Ureter (tissue), 1 donor: Measurements from ENCODE around the gene ABLIM2. TPM values are rescaled to one million over a fixed set of nuclear protein-coding genes. Genes with fewer than 3 reads are reported as not detected.
A peak's percentile ranks its signal among the peaks of the same experiment; 100 is the strongest.

ENCODE experiments used
- DNase-seq: peaks from one replicate; pipeline ENCODE4 v3.0.0-alpha.2; 2020; ENCODE audit warnings: low spot score
- total RNA-seq: library from RNA; stranded (reverse); gene quantifications from one replicate; pipeline ENCODE4 v1.2.4, GENCODE V29; 2023
- donor health status: DM: yes; HTN: yes; CAD: no.

ABLIM2 gene
- total RNA-seq, 1 donor from 2014 or later, result 8.5 TPM

GRCh38 chr4:7984286-7984925 is 174.2 kb downstream of the ABLIM2 start:
- no peak for DNase-seq

GRCh38 chr4:7983296-7983695 is 175.3 kb downstream of the ABLIM2 start:
- no peak for DNase-seq

- no peak for DNase-seq
Observed at GRCh38 chr4:7981738-7982394, 176.7 kb downstream of the ABLIM2 start.

GRCh38 chr4:7980036-7980435 is 178.6 kb downstream of the ABLIM2 start:
- DNase-seq, result no peak

GRCh38 chr4:7979652-7979968 is 179.0 kb downstream of the ABLIM2 start:
- no peak for DNase-seq

- no peak for DNase-seq
Observed at GRCh38 chr4:7978907-7979651, 179.5 kb downstream of the ABLIM2 start.

- no peak for DNase-seq
Observed at GRCh38 chr4:7978489-7978888, 180.1 kb downstream of the ABLIM2 start.

GRCh38 chr4:7976634-7977033 is 182.0 kb downstream of the ABLIM2 start:
- DNase-seq, result no peak

- no peak for DNase-seq
Observed at GRCh38 chr4:7976025-7976424, 182.6 kb downstream of the ABLIM2 start.

GRCh38 chr4:7974425-7974824 is 184.2 kb downstream of the ABLIM2 start:
- no peak for DNase-seq

- no peak for DNase-seq
Observed at GRCh38 chr4:7973545-7973981, 185.1 kb downstream of the ABLIM2 start.

GRCh38 chr4:7971881-7972500 is 186.6 kb downstream of the ABLIM2 start:
- DNase-seq, result no peak

- DNase-seq, result no peak
Observed at GRCh38 chr4:7971159-7971631, 187.4 kb downstream of the ABLIM2 start.

- DNase-seq, result no peak
Observed at GRCh38 chr4:7970361-7970946, 188.2 kb downstream of the ABLIM2 start.

GRCh38 chr4:7968262-7968896 is 190.2 kb downstream of the ABLIM2 start:
- no peak for DNase-seq

GRCh38 chr4:7967501-7968261 is 190.9 kb downstream of the ABLIM2 start:
- DNase-seq, result no peak

GRCh38 chr4:7967063-7967440 is 191.6 kb downstream of the ABLIM2 start:
- no peak for DNase-seq

- no peak for DNase-seq
Observed at GRCh38 chr4:7966281-7967062, 192.1 kb downstream of the ABLIM2 start.

- peak; percentile 70 for DNase-seq
Observed at GRCh38 chr4:7964890-7965662, 193.5 kb downstream of the ABLIM2 start.
